ENCODE measurements around the gene TRIM52.

- no peak for TF ChIP-seq CTCF (IDR thresholded peaks at IDR 0.05)
- TF ChIP-seq POLR2AphosphoS5 (IDR thresholded peaks at IDR 0.05) = no peak
These were observed 19.5 kb downstream of the TRIM52 start for GRCh38 chr5:181241393-181241975.
